Lower leg skin (tissue), 3 donors: Measurements from ENCODE around the gene NTM.

Experiments
- CTCF ChIP-seq, 3 donors: fragments of 450-650 bp; IDR thresholded peaks; one replicate each; pipeline ENCODE4 v1.5.1; 2016; ENCODE audit warnings: antibody characterized with exemption in 3 of 3, mild to moderate bottlenecking in 3 of 3, moderate library complexity in 2 of 3
- POLR2A ChIP-seq, 2 donors: fragments of 450-650 bp; IDR thresholded peaks; one replicate each; pipeline ENCODE4 v1.6.1; 2016 to 2017; ENCODE audit warnings: antibody characterized with exemption in 2 of 2, mild to moderate bottlenecking in 1 of 2, moderate library complexity in 1 of 2

DNA sequence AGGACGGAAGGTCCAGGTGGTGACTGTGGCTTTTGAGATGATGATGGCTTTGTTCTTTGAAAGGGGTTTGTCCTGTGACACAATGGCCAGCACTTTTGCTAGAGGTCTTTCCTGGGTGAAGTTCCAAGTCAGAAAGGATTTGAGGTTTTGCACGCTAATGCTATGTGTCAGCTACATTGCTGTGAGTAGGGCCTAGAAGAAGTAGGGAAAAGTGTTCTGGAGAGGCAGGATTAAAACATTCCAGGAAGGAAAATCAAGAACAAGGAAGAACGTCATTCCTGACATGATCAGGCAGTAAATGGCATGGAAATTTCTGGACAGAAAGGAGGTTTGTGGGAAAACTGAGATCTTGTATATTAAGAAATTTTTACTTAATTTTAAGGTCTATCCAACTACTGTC, 290.7 kb downstream of the NTM start:
- TF ChIP-seq CTCF (IDR thresholded peaks at IDR 0.05): no peak
- TF ChIP-seq POLR2A (IDR thresholded peaks at IDR 0.05): no peak
